ENCODE measurements around the gene TMEM176B.
A peak's percentile ranks its signal among the peaks of the same experiment; 100 is the strongest.
"Not testable (repeated sequence)": the region's sequence is repeated elsewhere in the genome, so short reads cannot be mapped to it uniquely, and the experiment has no call there.

TMEM176B gene

DNA sequence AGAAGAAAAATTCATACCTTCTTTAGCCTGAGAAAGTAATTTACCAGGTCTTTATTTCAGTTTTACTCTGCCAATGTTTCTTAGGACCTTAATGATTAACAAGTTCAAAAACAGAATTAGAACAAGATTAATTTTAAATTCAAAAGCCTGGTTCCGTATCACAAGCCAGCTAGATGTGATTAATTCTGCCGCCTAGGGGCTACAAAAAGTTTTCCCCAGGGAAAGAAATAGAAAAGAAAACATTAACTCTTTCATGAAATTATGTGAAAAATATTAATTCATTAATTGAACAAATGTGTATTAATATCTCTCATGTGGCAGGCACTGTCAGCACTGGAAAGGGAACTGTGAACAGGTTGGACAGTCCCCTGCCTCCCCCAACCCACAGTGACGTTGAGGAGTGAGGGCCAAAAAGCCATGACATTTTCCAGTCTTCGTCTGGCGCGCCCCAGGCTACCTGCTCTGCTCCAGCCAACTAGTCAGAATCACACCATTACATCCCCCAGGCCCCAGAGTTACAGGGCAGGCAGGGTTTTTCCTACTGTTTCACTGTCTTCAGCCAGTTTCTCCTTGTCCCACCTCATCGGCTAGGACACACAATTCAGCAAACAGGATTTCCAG, 20.5 kb upstream of the TMEM176B start:
- DNase-seq: no peak

DNA sequence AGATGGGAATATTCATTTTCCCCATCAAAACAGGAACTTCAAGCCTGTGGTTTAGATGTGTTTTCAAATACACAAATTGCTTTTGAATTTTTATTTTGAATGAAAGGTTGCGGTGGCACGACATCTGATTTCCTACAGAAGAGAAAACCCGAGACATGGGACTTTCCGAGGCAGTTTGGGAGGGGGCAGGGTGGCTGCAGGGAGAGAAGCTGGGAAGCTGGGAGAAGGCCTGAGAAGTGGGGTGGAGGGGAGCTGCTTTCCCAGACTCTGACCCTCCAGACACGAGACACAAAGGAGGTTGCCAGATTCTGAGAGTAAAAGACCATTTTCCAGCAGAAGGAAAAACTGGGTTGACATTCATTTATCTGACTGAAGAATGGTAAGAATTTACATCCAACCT, 20.0 kb upstream of the TMEM176B start:
- DNase-seq: no peak

DNA sequence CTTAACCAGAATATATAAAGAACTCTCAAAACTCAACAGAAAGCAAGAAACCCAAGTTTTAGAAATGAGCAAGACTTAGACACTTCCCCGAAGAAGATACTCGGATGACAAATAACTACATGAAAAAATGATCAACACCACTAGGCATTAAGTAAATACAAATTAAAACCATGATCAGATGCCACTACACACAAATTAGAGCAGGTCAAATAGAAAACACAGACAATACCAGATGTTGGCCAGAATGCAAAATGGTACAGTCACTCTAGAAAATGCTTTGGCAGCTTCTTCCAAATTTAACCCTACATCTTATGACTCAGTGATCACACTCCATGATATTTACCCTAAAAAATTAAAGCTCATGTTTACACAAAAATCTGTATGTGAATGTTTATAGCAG, 18.8 kb upstream of the TMEM176B start:
- no peak for DNase-seq

DNA sequence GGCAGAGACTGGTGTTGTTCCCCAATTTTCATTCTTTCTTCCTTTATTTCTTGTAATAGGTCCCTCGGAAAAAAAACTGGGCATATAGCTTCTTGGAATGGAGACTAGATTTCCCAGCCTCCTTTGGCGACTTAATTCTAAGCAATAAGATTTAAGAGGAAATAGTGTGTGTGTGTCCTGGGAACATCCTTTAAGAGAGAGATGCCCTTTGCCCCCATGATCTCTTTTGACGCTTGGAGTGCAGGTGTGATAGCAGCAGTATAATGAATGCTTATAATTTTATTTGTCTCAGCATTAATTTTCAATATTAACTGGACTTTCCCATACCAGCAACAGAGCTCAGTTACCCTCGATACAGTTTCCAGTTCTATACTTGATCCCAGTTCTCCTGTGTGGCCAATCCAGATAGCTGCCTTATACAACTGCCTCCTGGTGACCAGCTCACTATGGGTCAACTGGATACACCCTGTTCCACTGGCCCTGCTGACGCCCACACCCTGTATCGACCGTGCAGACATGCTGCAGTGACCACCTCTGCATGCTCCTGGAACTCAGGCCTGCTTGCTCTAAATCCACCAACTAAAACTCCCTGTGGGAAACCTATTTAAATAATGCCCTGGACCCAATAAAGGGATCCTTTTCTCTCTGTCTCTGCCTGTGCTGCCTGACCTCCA, 14.3 kb upstream of the TMEM176B start:
- DNase-seq: no peak

DNA sequence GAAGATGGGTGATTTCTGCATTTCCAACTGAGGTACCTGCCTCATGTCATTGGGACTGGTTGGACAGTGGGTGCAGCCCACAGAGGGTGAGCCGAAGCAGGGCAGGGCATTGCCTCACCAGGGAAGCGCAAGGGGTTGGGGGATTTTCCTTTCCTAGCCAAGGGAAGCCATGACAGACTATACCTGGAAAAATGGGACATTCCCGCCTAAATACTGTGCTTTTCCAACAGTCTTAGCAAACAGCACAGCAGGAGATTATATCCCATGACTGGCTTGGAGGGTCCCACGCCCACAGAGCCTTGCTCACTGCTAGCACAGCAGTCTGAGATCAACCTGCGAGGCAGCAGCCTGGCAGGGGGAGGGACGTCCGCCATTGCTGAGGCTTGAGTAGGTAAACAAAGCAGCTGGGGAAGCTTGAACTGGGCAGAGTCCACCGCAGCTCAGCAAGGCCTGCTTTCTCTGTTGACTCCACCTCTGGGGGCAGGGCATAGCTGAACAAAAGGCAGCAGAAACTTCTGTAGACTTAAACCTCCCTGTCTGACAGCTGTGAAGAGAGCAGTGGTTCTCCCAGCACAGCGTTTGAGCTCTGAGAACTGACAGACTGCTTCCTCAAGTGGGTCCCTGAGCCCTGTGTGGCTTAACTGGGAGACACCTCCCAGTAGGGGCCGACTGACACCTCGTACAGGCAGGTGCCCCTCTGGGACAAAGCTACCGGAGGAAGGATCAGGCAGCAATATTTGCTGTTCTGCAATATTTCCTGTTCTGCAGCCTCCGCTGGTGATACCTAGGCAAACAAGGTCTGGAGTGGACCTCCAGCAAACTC, 7.7 kb upstream of the TMEM176B start:
- not testable (repeated sequence) for DNase-seq

DNA sequence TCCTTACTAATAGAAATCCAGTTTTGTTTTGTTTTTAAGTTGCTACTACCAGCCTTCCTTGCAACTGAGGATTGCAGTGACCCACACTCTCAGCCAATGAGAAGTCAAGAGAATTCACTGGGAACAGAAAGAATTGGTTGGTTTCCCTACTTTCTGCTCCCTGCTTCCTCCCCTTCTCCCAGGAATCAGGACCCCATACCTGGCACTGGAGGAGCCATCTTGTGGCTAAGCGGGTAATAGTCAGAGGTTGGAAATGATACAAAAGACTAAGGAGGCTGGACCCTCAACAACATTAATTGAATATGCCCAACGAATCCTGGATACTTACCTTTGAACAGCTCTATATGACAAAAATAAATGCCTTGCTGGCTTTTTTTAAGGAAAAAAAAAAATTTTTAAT, 6.7 kb upstream of the TMEM176B start:
- DNase-seq: no peak

DNA sequence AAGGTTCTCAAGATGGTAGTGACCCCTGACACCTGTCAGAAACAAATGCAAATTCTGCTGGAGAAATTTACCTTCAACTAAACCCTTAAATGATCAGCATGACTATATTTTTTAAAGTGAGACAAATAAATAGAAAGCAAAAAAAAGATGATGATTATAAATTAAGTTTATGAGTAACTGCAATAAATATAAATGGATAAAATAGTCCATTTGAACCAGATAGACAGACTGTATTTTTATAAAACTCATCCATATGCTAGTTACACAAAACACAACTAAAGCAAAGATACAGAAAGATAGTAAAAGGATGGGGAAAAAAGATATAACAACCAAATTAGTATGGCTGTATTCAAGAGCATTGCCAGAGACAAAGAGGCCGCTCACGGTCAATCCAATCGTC, 6.3 kb upstream of the TMEM176B start:
- no peak for DNase-seq

DNA sequence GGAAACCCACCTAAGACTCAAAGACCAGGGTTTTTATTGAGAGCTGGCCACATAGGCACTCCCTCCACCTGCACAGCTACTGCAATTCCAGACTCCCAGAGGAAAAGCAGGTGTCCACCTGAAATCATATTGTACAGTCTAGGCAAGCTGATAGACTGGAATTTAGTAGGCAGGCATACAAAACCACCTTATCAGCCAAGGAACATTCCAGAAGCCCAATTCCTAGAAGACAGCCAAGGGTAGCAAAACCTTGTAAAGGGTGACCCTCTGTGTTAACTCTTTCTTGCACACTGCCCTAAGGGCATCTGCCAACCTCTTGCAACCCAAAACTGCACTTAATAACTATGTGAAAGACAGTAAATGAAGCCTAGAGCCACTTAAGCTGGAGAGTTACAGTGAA, 5.7 kb upstream of the TMEM176B start:
- no peak for DNase-seq

DNA sequence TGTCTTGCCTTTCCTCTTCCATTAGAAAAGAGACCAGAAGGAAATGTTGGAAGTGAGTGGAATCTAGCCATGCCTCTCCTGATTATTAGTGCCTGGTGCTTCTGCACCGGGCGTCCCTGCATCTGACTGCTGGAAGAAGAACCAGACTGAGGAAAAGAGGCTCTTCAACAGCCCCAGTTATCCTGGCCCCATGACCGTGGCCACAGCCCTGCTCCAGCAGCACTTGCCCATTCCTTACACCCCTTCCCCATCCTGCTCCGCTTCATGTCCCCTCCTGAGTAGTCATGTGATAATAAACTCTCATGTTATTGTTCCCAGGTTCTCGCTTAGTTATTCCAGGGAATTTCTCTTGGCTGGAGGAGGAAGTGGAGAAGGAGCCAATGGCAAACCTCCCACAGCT, 4.6 kb upstream of the TMEM176B start:
- no peak for DNase-seq

DNA sequence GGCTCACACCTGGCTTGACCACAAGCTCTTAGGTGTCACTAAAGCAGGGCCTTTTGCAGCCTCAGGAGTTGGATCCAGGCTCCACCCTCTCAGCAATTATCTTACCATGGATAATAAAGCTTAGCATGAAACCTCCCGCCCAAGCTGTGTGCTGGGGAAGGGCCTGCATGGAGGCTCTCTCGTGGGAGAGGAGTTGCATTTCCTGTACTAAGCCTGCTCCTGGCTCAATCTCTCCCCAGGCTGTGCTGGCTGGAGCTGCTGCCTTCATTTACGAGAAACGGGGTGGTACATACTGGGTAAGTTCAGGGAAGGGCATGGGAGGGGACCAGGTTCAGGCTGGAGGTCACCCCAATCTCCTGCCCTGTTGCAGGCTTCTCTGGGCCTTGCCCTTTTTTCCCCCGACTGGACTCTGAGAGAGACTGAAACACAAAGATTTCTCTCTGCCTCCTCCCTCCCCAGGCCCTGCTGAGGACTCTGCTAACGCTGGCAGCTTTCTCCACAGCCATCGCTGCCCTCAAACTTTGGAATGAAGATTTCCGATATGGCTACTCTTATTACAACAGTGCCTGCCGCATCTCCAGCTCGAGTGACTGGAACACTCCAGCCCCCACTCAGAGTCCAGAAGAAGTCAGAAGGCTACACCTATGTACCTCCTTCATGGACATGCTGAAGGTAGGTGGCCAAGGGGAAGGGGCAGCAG, 3.1 kb upstream of the TMEM176B start:
- DNase-seq: peak; percentile 37

DNA sequence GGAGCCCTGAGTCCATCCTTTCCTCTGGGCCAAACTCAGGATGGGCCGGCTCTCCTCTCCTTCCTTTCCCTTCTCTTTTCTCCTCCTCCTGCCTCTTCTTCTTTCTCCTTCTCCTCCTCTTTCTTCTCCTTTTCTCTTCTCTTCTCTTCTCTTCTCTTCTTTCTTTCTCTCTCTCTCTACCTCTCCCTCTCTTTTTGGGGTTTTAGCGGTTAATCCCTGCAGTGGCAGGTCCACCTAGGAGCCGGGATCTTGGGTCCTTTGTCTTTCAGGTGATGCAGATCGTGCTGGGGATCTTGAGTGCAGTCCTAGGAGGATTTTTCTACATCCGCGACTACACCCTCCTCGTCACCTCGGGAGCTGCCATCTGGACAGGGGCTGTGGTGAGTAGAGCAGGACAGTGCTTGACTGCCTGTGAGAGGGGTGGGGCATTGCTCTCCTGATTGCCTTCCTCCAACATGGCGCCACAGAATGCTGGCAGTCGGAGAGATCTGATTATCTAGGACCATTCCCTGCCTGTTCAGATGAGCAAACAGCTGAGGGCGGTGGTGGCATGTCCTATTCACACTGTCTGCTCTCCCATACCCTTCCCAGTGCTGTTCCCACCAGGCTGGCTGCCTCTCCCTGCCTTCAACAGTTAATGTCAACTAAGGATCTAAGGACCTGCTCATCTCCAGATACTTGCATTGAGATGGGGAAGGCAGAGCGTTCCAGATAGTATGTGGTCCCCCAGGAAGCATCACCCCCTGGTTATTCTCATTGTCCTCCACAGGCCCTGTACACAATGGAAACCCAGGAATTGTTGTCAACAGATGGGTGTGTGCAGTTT, 2.0 kb upstream of the TMEM176B start:
- DNase-seq: no peak

DNA sequence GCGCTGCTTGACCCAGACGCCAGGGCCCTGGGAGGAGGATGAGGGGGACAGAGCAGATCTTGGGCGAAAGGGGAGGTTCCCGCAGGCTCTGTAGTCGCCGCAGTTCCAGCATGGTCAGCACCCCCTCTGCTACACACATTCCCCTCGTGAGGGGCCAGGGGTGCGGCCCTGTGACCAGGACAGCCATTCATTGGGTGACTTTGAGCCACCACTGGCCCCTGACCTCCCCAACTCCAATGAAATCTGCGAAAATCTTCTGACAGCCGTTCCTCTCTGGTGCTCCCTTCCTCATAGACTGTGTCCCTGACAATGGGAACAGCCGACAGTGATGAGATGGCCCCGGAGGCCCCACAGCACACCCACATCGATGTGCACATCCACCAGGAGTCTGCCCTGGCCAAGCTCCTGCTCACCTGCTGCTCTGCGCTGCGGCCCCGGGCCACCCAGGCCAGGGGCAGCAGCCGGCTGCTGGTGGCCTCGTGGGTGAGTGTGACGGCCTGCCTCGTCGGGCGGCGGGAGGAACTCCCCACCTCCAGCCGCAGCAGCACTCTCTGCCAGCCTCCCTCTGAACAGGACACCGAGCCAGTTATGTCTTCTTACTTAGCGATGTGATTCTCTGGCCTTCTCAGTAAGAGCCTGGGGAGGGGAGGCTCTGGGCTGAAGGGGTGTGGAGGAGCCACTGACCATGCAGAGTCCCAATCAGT, 1.2 kb upstream of the TMEM176B start:
- no peak for DNase-seq

DNA sequence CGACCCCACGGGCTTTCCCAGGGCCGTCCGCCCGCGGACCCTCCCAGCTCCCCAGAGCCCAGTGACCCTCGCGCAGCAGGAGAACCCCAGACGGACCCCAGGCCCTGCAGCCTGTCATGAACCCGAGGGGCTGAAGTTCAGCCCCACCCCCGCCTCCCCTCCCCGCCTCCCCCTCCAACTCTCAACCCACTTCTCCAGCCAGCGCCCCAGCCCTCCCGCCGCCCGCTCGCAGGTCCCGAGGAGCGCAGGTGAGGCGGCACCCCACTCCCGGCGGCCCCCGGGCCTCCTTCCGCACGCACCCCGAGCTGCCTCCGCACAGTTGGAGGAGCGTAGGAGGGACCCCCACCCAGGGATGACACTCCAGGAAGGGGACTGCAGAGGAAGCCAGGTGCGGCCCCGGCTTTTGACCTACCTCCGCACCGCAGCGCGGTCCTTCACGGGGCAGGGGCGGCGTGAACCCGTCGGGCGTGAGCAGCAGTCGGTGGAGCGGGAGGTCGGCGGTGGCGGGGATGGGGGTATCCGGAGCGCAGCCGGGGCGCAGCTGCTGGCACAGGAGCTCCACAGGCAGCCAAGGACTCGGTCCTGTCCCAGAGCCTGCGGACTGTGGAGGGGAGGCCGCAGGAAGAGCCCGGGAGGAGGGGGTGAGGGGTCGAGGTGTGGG, 547 bp upstream of the TMEM176B start, which contains the start of gene TMEM176A:
TSS of gene TMEM176A (plus strand) at position 189 of the 661 bp plus-strand sequence. CDS start 782 bp downstream, outside the sequence.
- no peak for DNase-seq

DNA sequence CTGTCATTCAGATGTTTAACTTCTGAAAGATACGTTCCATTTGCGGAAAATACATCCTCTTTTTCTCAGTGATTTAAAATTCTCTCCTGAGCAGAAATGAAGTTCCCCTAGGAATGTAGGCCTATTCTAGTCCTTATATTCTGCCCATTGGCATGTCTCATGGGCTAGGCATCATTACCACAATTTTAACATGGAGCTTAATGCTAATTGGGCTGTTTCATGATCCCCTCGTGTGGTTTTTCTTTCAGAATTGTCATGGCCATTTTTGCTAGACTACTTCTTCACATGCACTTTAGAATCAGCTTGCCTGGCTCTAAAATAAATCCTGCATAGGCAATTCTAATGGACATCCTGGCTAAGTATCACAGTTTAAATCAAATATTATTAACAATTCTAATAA, 1.0 kb downstream of the TMEM176B start:
- DNase-seq: no peak

DNA sequence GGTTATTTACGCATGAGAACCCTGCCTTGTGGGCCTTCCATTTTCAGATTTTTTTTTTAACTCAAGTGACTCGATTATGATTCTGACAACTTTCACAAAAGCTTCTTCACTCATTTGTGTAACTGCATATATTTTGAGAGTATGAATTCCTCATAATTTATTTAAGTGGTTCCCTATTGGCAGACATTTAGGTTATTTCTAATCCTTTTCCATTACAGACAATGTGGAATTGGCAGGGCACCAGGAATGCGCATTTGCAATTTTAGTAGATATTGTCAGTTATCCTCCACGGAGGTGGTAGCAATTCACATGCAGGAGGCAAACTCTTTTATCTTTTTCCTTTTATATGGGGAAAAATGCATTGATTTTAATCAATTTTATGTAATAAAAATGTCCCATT, 2.5 kb downstream of the TMEM176B start:
- no peak for DNase-seq

DNA sequence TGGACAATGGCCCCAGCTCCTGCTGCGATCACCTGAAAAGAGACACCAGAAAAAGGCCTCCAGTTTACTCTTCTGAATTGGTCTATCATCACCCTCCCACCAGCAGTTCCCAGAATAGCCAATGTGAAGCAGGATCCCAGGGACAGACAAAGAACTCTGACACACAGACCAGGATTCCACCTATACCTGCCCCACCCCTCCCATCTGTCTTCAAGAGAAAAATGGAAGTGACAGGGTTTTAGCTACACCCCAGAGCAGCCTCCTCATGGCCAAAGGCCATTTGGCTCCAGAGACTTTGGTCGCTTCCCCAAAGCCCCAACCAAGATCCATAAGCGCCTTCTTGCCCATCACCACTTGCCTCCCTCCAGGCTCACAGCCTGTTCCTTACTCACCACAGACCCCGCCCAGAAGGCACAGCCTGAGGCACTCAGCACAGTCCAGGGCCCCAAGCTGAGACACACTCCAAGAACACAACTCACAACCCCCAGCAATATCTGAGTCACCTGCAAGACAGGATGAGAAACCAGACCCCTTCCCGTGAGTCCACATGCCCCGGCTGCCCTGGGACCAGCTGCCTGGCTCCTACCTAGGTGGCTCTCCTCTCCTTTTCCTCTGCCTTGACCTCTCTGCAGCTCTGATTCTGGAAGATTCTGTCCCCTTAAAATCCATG, 6.5 kb downstream of the TMEM176B start:
- DNase-seq: no peak

DNA sequence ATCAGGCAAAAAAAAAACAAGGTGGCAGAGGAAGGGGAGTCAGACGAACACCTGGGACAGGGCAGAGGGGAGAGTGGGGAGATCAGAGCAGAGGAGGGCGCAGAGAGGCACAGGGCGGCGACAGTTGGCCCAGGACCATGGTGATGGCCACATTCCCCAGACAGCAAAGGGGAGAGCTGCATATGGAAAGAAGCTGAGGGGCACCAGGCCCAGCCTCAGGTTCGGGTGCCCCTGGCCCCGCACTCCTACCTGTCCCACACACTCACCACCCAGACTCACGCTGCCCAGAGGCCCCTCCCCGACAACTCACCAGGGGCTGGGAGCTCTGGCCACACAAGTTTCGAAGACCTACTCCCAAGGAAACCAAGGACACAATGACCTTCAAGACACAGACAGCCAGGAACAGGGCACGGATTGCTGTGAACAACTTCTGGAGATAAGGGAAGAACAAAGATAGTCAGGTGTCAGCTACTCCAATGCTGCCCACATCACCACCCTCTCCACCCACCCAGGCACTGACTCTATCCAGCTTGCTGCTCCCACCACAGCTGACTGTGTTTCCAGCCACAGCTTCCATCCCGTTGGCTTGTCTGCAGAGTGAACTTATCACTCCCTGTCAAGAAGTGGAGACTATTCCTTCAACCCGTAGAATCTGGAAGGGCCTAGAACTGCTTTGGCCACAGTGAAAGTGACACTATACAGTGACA, 8.3 kb downstream of the TMEM176B start:
- no peak for DNase-seq

DNA sequence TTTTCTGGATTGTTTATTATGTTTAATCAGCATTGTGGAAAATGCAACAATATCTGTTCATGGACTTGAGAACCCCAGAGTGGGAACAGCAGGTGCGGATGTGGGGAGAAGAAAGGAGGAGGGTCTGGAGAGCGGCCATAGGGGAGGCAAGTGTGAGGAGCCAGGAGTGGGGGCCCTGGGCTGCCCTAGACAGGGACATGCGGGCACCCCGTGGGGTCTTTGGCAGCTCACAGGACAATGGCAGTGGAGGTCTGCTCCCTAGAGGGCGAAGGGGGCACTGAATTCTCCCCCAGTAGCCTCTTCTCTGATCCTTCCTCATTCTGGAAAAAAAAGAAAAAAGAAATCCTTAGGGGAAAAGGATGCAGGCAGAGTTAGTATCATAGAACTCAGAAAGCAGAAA, 8.9 kb downstream of the TMEM176B start:
- DNase-seq: no peak

DNA sequence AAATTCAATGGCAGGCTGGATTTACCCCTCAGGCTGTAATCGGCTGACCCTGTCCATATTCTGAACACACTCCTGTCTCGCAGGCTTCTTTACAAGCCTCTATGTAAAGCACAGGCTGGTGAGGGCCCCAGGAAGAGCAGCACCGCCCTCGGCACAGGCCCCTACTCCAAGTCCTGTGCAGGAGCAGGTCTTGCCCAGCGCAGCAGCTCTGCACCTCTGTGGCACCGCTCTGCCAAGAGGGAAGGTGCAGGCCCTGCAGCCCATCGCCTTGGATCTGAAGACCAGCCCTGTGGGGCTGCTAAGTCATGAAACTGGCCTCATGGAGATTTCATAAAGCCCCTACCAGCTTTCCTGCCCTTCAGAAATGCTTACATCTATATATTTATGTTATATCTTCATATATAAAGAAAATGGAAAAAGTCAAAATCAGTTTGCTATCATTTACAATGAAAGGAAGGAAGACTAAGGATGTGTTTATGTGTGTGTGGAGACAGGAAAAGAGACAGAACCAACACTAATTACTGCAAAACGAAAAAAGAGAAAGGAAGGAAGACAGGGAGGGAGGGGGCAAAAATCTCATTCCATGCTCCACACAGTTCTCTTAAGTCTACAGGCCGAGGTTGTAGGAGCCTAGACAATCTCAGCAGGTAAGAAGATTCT, 9.6 kb downstream of the TMEM176B start:
- no peak for DNase-seq
